Gastroesophageal sphincter (tissue), 4 donors: ENCODE measurements around the gene HCRTR1. TPM values are rescaled to one million over a fixed set of nuclear protein-coding genes. Genes with fewer than 3 reads are reported as not detected.
A peak's percentile ranks its signal among the peaks of the same experiment; 100 is the strongest.

ENCODE experiments used
- ATAC-seq: fragments of 150-250 bp; one replicate; pipeline ENCODE4 v1.9.1; 2016; ENCODE audit warnings: mild to moderate bottlenecking, moderate library complexity
- H3K27ac ChIP-seq, 4 donors: fragments of 200-600 bp; sonication (generic) in 3 of 4; 1 replicate in 3 of 4; 2 replicates in 1 of 4; pipeline ENCODE4 v1.5.1; 2016 to 2019
- H3K27me3 ChIP-seq: fragments of 200-600 bp; sonication (generic); one replicate; pipeline ENCODE4 v1.5.1; 2019
- H3K36me3 ChIP-seq, 2 donors: fragments of 200-600 bp; sonication (generic); one replicate each; pipeline ENCODE4 v1.5.1; 2019; ENCODE audit warnings: control low read depth in 1 of 2
- H3K4me1 ChIP-seq, 3 donors: fragments of 200-600 bp; sonication (generic); 1 replicate in 2 of 3; 2 replicates in 1 of 3; pipeline ENCODE4 v1.5.1; 2016 to 2019; ENCODE audit warnings: control low read depth in 2 of 3
- H3K4me3 ChIP-seq, 2 donors: fragments of 200-600 bp; sonication (generic); one replicate each; pipeline ENCODE4 v1.5.1; 2019; ENCODE audit warnings: mild to moderate bottlenecking in 1 of 2, moderate library complexity in 1 of 2
- H3K9me3 ChIP-seq, 3 donors: fragments of 200-600 bp; sonication (generic); one replicate each; pipeline ENCODE4 v1.5.1; 2017 to 2019; ENCODE audit warnings: control low read depth in 2 of 3
- EP300 ChIP-seq: sonication (generic); formaldehyde crosslinking; IDR thresholded peaks from one replicate; pipeline ENCODE4 v1.6.1; 2017; ENCODE audit warnings: antibody characterized with exemption, mild to moderate bottlenecking
- POLR2A ChIP-seq, 2 donors: fragments of 450-650 bp; IDR thresholded peaks; one replicate each; pipeline ENCODE4 v1.6.1; 2017; ENCODE audit warnings: antibody characterized with exemption in 2 of 2, mild to moderate bottlenecking in 2 of 2, moderate library complexity in 1 of 2
- POLR2AphosphoS5 ChIP-seq: sonication (generic); formaldehyde crosslinking; IDR thresholded peaks from one replicate; pipeline ENCODE4 v1.6.1; 2017; ENCODE audit warnings: antibody characterized with exemption
- WGBS, 2 donors: methylation state at CpG; one replicate each; pipeline ENCODE4 v1.1.5; 2018; ENCODE audit warnings: low coverage in 1 of 2; 5-methylcytosine and 5-hydroxymethylcytosine counted together
- total RNA-seq, 4 donors: library from RNA; depleted of rRNA; stranded (reverse); fragments of >200 nt; gene quantifications; one replicate each; pipeline ENCODE4 v1.1.0, GENCODE V29; 2016
- TF ChIP-seq, protein P1 (sequence below), 4 experiments: fragments of 200-600 bp in 2 of 4; fragments of 450-650 bp in 2 of 4; sonication (generic) in 1 of 4; IDR thresholded peaks; one replicate each; pipeline ENCODE4 v1.5.1; 2017 to 2019; ENCODE audit warnings: antibody characterized with exemption in 4 of 4, mild to moderate bottlenecking in 2 of 4, moderate library complexity in 2 of 4

Gene HCRTR1
- total RNA-seq, 4 donors from 2014 or later: 0.23 to 0.82 (median 0.67) TPM; not detected in 1

DNA sequence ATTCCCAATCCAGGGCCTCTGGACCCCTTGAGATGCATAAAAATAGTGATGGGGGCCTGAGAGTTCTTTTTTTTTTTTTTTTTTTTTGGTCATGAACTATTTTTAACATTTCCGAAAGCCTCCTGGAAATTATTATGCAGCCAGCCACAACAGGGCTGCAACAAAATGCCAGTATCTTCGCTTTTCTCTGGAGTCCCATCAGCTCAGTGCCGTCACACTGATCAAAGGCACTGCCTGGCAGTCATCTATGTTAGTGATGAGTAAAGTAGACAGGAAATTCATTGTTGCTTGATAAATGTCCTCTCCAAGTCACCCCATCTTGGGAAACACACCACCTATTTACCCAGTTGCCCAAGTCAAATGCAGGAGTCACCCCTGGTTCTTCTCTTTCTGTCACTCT, 42.4 kb downstream of the HCRTR1 start:
- Histone ChIP-seq H3K4me1 (peaks cover 0 to 14% (median 0%) of the 10 kb centered on the region in 3 donors), H3K4me3 (no peak overlapping the region), H3K27me3 (no peaks in the 10 kb centered on the region), H3K9me3 (no peaks in the 10 kb centered on the region), H3K27ac (no peak overlapping the region), H3K36me3 (peaks cover 0 to 88% of the 10 kb centered on the region in 2 donors)
- 57 to 88% methylated on average over 2 to 3 of the region's 3 CpGs for WGBS, 2 donors
- no peak for TF ChIP-seq EP300
- no peak for TF ChIP-seq POLR2AphosphoS5
- no peak for TF ChIP-seq POLR2A (IDR thresholded peaks at IDR 0.05)
- TF ChIP-seq, protein P1, sequence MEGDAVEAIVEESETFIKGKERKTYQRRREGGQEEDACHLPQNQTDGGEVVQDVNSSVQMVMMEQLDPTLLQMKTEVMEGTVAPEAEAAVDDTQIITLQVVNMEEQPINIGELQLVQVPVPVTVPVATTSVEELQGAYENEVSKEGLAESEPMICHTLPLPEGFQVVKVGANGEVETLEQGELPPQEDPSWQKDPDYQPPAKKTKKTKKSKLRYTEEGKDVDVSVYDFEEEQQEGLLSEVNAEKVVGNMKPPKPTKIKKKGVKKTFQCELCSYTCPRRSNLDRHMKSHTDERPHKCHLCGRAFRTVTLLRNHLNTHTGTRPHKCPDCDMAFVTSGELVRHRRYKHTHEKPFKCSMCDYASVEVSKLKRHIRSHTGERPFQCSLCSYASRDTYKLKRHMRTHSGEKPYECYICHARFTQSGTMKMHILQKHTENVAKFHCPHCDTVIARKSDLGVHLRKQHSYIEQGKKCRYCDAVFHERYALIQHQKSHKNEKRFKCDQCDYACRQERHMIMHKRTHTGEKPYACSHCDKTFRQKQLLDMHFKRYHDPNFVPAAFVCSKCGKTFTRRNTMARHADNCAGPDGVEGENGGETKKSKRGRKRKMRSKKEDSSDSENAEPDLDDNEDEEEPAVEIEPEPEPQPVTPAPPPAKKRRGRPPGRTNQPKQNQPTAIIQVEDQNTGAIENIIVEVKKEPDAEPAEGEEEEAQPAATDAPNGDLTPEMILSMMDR (IDR thresholded peaks at IDR 0.05): no peak
- ATAC-seq: no peak

DNA sequence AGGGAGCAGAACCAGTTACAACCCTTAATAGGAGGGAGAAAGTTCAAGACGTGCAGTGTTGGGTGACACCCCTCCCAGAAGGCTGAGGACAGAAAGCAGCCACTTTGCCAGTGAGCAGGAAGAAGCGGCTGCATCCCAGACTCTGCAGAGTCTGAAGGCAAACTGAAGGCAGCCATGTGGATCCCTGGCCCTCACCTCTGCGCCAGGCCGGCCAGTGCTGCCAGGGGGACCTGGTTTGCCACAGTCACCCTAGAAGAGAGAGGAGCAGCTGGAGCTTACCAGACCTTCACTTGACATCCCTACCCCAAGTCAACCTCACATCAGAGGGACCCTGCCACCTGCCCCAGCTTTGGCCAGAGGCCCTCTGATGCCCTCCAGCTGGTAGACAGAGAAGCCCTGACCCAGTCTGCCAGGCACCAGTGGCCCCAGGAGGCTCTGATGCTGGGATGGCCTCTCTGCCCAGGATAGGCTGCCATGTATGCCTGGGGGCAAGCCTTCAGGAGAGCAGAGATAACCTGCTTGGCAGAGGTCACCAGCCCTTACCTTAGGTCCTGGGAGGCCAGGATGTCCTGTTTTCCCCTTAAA, 43.5 kb downstream of the HCRTR1 start:
- Histone ChIP-seq H3K4me1 (peaks cover 0 to 25% (median 0%) of the 10 kb centered on the region in 3 donors), H3K27ac (no peak overlapping the region), H3K36me3 (peaks cover 0 to 87% of the 10 kb centered on the region in 2 donors), H3K9me3 (no peaks in the 10 kb centered on the region), H3K4me3 (no peak overlapping the region), H3K27me3 (no peaks in the 10 kb centered on the region)
- 55% methylated on average over 2 of the region's 4 CpGs; no CpG with 5 or more reads in 1 of the 2 donors for WGBS, 2 donors
- TF ChIP-seq, protein P1 (IDR thresholded peaks at IDR 0.05): no peak
- TF ChIP-seq POLR2AphosphoS5: no peak
- TF ChIP-seq EP300: no peak
- no peak for TF ChIP-seq POLR2A (IDR thresholded peaks at IDR 0.05)
- ATAC-seq: no peak

DNA sequence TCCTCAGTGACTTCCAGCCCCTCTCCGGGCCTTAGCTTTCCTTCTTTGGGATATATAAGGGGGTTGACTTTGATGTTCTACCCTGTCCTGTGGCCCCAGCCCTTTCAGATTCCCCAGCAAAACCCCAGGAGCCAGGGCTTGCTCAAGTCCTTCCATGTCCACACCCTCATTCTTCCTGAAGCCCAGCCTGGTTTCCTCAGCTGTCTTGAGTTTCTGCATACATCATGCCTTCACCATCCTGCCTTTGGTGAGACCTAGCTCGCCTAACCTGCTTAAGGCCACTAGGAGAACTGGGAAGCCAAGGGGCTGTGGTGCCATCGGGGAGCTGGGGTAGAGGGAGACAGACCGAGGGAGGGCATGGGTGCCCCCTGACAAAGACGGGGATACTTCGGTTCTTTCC, 44.4 kb downstream of the HCRTR1 start:
- Histone ChIP-seq H3K27me3 (no peaks in the 10 kb centered on the region), H3K9me3 (no peaks in the 10 kb centered on the region), H3K4me1 (peaks cover 0 to 34% (median 8%) of the 10 kb centered on the region in 3 donors), H3K4me3 (no peak overlapping the region), H3K36me3 (peaks cover 0 to 78% of the 10 kb centered on the region in 2 donors), H3K27ac (peak overlapping the region in 1 of 4 donors; percentile 1)
- WGBS, 2 donors: 93 to 100% methylated on average over 1 to 3 of the region's 6 CpGs
- no peak for TF ChIP-seq POLR2AphosphoS5
- no peak for TF ChIP-seq EP300
- no peak for TF ChIP-seq POLR2A (IDR thresholded peaks at IDR 0.05)
- TF ChIP-seq, protein P1 (IDR thresholded peaks at IDR 0.05): no peak
- no peak for ATAC-seq

DNA sequence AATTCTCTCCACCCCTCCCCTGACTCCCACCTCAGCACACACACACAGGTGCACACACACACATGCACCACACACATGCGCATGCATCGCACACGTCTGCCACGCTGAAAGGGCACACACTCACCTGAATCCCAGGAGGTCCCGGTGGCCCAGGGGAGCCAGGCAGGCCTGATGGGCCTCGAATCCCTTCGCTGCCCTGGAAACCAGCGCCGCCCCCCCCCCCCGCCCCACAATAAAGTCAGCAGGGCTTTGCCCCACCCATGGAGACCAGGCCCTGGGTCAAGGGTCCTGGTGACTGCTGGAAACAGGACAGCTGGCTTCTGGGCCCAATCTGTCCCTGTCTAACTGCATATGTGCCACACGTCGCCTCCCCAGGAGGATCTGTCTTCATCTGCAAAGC, 45.0 kb downstream of the HCRTR1 start:
- Histone ChIP-seq H3K4me3 (no peak overlapping the region), H3K27me3 (no peaks in the 10 kb centered on the region), H3K27ac (no peak overlapping the region), H3K9me3 (no peaks in the 10 kb centered on the region), H3K4me1 (peaks cover 0 to 40% (median 14%) of the 10 kb centered on the region in 3 donors), H3K36me3 (peaks cover 0 to 72% of the 10 kb centered on the region in 2 donors)
- ATAC-seq: no peak
- TF ChIP-seq, protein P1 (IDR thresholded peaks at IDR 0.05): no peak
- no peak for TF ChIP-seq POLR2A (IDR thresholded peaks at IDR 0.05)
- TF ChIP-seq EP300: no peak
- no peak for TF ChIP-seq POLR2AphosphoS5
- WGBS, 2 donors: no CpG with 5 or more reads among the region's 12 CpGs
